CD8-positive, alpha-beta memory T cell (primary cell): ENCODE results near the gene ITM2A. TPM values are rescaled to one million over a fixed set of nuclear protein-coding genes. Genes with fewer than 3 reads are reported as not detected.

Experiments
- CTCF ChIA-PET: fragments of 350-600 bp; sonication (Branson Sonifier 250); formaldehyde crosslinking; loops from one replicate; lab custom pipeline; 2021; ENCODE audit warnings: antibody characterized with exemption; lab: Charles Lee
- POLR2A ChIA-PET: fragments of 350-600 bp; sonication (Branson Sonifier 250); formaldehyde crosslinking; loops from one replicate; lab custom pipeline; 2021; ENCODE audit warnings: antibody characterized with exemption; lab: Charles Lee
- DNase-seq, 5 donors: peaks; one replicate each; pipeline versions ENCODE4 v3.0.0 to v3.0.0-alpha.2; 2020 to 2022; ENCODE audit warnings: mixed read lengths in 1 of 5
- H3K27ac ChIP-seq: one replicate; pipeline ENCODE4 v1.7.0; 2013; ENCODE audit warnings: low read depth, mild to moderate bottlenecking, low read length, moderate library complexity
- H3K27me3 ChIP-seq: 2 replicates; pipeline ENCODE4 v1.7.0; 2013; ENCODE audit warnings: low read length, mild to moderate bottlenecking; ENCODE audit not compliant: insufficient read depth, poor library complexity, severe bottlenecking
- H3K36me3 ChIP-seq: 2 replicates; pipeline ENCODE4 v1.7.0; 2013; ENCODE audit warnings: mild to moderate bottlenecking, low read length, moderate library complexity; ENCODE audit not compliant: insufficient read depth
- H3K4me1 ChIP-seq: 2 replicates; pipeline ENCODE4 v1.7.0; 2013; ENCODE audit warnings: mild to moderate bottlenecking, low read length, moderate library complexity; ENCODE audit not compliant: insufficient read depth
- H3K4me3 ChIP-seq: 2 replicates; pipeline ENCODE4 v1.7.0; 2013; ENCODE audit warnings: mild to moderate bottlenecking, low read length
- H3K9me3 ChIP-seq: 2 replicates; pipeline ENCODE4 v1.7.0; 2013; ENCODE audit warnings: mild to moderate bottlenecking, low read length
- H3K27ac Mint-ChIP-seq, 8 donors: one replicate each; pipeline ENCODE4 v1.8.0; 2020 to 2021; ENCODE audit warnings: mixed read lengths in 8 of 8, mild to moderate bottlenecking in 6 of 8, inconsistent platforms in 3 of 8, moderate library complexity in 3 of 8
- H3K27me3 Mint-ChIP-seq, 2 donors: one replicate each; pipeline ENCODE4 v1.8.0; 2020 to 2021; ENCODE audit warnings: mixed read lengths in 2 of 2, mild to moderate bottlenecking in 1 of 2, moderate library complexity in 1 of 2
- H3K36me3 Mint-ChIP-seq, 3 donors: one replicate each; pipeline ENCODE4 v1.8.0; 2020 to 2021; ENCODE audit warnings: mixed read lengths in 3 of 3, inconsistent platforms in 1 of 3, mild to moderate bottlenecking in 1 of 3
- H3K4me1 Mint-ChIP-seq, 3 donors: one replicate each; pipeline ENCODE4 v1.8.0; 2020 to 2021; ENCODE audit warnings: mixed read lengths in 3 of 3, inconsistent platforms in 1 of 3, mild to moderate bottlenecking in 1 of 3
- H3K4me3 Mint-ChIP-seq, 7 donors: one replicate each; pipeline ENCODE4 v1.8.0; 2020 to 2021; ENCODE audit warnings: mixed read lengths in 7 of 7, mild to moderate bottlenecking in 6 of 7, moderate library complexity in 4 of 7, inconsistent platforms in 2 of 7
- H3K9me3 Mint-ChIP-seq, 5 donors: one replicate each; pipeline ENCODE4 v1.8.0; 2020 to 2022; ENCODE audit warnings: mixed read lengths in 5 of 5, mild to moderate bottlenecking in 3 of 5, moderate library complexity in 2 of 5, inconsistent platforms in 1 of 5
- polyA plus RNA-seq: library from polyadenylated mRNA; unstranded; fragments of 300-500 nt; fragmentation: Illumina TruSeq; gene quantifications from one replicate; pipeline ENCODE4 v1.2.3, GENCODE V29; 2021
- total RNA-seq, 2 experiments: library from RNA; stranded (reverse); gene quantifications; one replicate each; pipeline ENCODE4 v1.2.3, GENCODE V29; 2021

Gene ITM2A
- total and polyA plus RNA-seq, 3 experiments from 2014 or later = 106 to 571 (median 107) TPM

- Mint-ChIP-seq H3K27ac (peak overlapping the region in 6 of 8 donors; percentile 35 to 87 (median 73)), H3K4me3 (peak overlapping the region in 3 of 7 donors; percentile 16 to 32 (median 21)), H3K9me3 (peaks cover 0 to 5% (median 4%) of the 10 kb centered on the region in 5 donors), H3K27me3 (peaks cover 0 to 5% of the 10 kb centered on the region in 2 donors), H3K36me3 (peaks cover 0 to 5% (median 0%) of the 10 kb centered on the region in 3 donors), H3K4me1 (peaks cover 6 to 15% (median 9%) of the 10 kb centered on the region in 3 donors)
- Histone ChIP-seq H3K36me3 (no peaks in the 10 kb centered on the region), H3K27ac (no peak overlapping the region), H3K27me3 (no peaks in the 10 kb centered on the region), H3K9me3 (no peaks in the 10 kb centered on the region), H3K4me1 (no peaks in the 10 kb centered on the region), H3K4me3 (no peak overlapping the region)
- ChIA-PET CTCF (no interaction called here), POLR2A (no interaction called here)
- peak in 1 of 5 donors; percentile 20 for DNase-seq
Observed at GRCh38 chrX:79400623-79401022, 33.5 kb upstream of the ITM2A start.

- Histone ChIP-seq H3K27ac (no peak overlapping the region), H3K36me3 (no peaks in the 10 kb centered on the region), H3K27me3 (no peaks in the 10 kb centered on the region), H3K4me3 (no peak overlapping the region), H3K9me3 (no peaks in the 10 kb centered on the region), H3K4me1 (no peaks in the 10 kb centered on the region)
- peaks cover 0 to 2% (median 0%) of the 10 kb centered on the region in 5 donors for H3K9me3 Mint-ChIP-seq
- POLR2A ChIA-PET = no interaction called here
- no peak for DNase-seq
- peaks cover 0 to 1% of the 10 kb centered on the region in 2 donors for H3K27me3 Mint-ChIP-seq
- CTCF ChIA-PET = no interaction called here
- H3K4me3 Mint-ChIP-seq = no peak overlapping the region
- peaks cover 1 to 4% (median 3%) of the 10 kb centered on the region in 3 donors for H3K36me3 Mint-ChIP-seq
- no peak overlapping the region for H3K27ac Mint-ChIP-seq
- peaks cover 5 to 18% (median 9%) of the 10 kb centered on the region in 3 donors for H3K4me1 Mint-ChIP-seq
Observed at GRCh38 chrX:79375340-79375739, 8.2 kb upstream of the ITM2A start.

GRCh38 chrX:79371640-79372039 lies 4.5 kb upstream of the ITM2A start:
- DNase-seq = no peak
- CTCF ChIA-PET = no interaction called here
- Histone ChIP-seq H3K36me3 (no peaks in the 10 kb centered on the region), H3K27ac (no peak overlapping the region), H3K9me3 (no peaks in the 10 kb centered on the region), H3K27me3 (no peaks in the 10 kb centered on the region), H3K4me1 (peaks cover 7% of the 10 kb centered on the region), H3K4me3 (no peak overlapping the region)
- peaks cover 0 to 1% (median 0%) of the 10 kb centered on the region in 5 donors for H3K9me3 Mint-ChIP-seq
- H3K4me3 Mint-ChIP-seq = peak overlapping the region in 1 of 7 donors; percentile 37
- H3K4me1 Mint-ChIP-seq = peaks cover 13 to 36% (median 22%) of the 10 kb centered on the region in 3 donors
- no peak overlapping the region for H3K27ac Mint-ChIP-seq
- peaks cover 0 to 9% (median under 1%) of the 10 kb centered on the region in 3 donors for H3K36me3 Mint-ChIP-seq
- H3K27me3 Mint-ChIP-seq = peaks cover 0 to 9% of the 10 kb centered on the region in 2 donors
- POLR2A ChIA-PET = interaction anchor here (0.6 kb wide), 2 partner anchors 97 to 1010 kb away, joined by 3 to 5 read pairs; no protein-coding TSS in a partner anchor

DNA sequence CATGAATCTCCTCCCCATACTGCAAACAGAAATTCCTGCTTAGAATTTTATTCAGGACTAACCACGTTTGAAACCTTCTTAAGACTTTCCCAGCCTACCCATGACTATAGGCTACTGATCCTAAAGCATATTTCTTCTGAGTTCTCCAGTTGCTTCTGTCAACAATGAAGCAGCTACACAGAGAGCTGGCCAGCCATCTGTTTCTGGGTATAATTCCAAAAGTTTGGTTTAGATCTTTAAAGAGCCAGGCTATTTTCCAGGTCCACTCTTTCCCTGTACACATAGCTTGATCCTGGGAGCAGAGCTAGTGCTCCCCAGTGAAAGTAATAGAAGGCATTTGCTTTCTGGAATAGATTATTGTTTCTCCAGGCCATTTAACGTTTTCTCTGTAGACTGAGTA lies 4.0 kb upstream of the ITM2A start:
- ChIA-PET CTCF (no interaction called here), POLR2A (interaction anchor here (0.6 kb wide), 1 partner anchor 1009 kb away, joined by 3 read pairs; no protein-coding TSS in a partner anchor)
- no peak for DNase-seq
- Mint-ChIP-seq H3K27me3 (peaks cover 0 to 13% of the 10 kb centered on the region in 2 donors), H3K36me3 (peaks cover 0 to 12% (median 0%) of the 10 kb centered on the region in 3 donors), H3K4me1 (peaks cover 13 to 36% (median 22%) of the 10 kb centered on the region in 3 donors), H3K27ac (no peak overlapping the region), H3K9me3 (peaks cover 0 to 2% (median 0%) of the 10 kb centered on the region in 5 donors), H3K4me3 (no peak overlapping the region)
- Histone ChIP-seq H3K9me3 (no peaks in the 10 kb centered on the region), H3K27ac (no peak overlapping the region), H3K4me3 (no peak overlapping the region), H3K4me1 (peaks cover 7% of the 10 kb centered on the region), H3K36me3 (no peaks in the 10 kb centered on the region), H3K27me3 (no peaks in the 10 kb centered on the region)

DNA sequence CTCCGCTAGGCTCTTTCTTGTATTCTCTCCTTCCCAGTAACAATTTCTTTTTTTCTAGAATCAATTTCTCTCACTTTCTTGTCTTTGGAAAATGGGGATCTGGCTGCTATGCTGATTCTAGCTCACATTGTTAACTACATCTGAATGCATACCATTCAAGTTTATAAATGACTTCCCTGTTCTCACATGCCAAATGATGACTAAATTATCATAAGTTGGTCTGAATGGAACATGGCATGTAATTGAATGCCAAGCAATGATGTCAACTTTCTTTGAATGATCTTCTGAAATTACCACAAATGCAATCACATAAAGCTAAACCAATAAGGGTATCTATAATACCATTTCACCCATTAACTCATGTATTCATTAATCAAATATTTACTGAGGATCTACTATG lies 2.7 kb upstream of the ITM2A start:
- CTCF ChIA-PET = no interaction called here

DNA sequence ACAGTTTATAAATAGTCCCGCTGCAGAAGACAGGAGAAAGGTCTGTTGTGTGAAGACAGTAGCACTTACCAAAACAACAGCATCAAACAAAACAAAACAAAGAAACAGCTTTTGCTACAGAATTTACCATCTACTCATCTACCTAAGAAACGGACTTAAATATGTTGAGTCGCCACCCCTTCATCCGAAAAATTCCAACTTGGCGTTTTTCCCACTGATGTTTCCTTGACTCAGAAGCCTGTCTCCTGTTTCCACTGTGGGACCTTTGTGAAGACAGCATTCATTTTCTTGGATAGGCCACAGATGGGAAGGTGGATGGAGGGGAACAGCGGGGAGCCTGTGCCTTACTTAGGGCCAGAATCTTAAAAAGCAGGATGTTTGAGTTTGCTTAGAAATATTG lies 1.3 kb upstream of the ITM2A start:
- H3K36me3 Mint-ChIP-seq = peaks cover 0 to 18% (median 0%) of the 10 kb centered on the region in 3 donors
- H3K27me3 ChIP-seq = no peaks in the 10 kb centered on the region
- H3K27me3 Mint-ChIP-seq = peaks cover 0 to 13% of the 10 kb centered on the region in 2 donors
- peaks cover 7% of the 10 kb centered on the region for H3K4me1 ChIP-seq
- peak overlapping the region in 5 of 8 donors; percentile 8 to 99 (median 96) for H3K27ac Mint-ChIP-seq
- peak overlapping the region in 5 of 7 donors; percentile 36 to 99 (median 99) for H3K4me3 Mint-ChIP-seq
- H3K27ac ChIP-seq = no peak overlapping the region
- DNase-seq = no peak
- no peak overlapping the region for H3K4me3 ChIP-seq
- H3K36me3 ChIP-seq = no peaks in the 10 kb centered on the region
- peaks cover 16 to 40% (median 27%) of the 10 kb centered on the region in 3 donors for H3K4me1 Mint-ChIP-seq
- CTCF ChIA-PET = no interaction called here
- no peaks in the 10 kb centered on the region for H3K9me3 ChIP-seq
- POLR2A ChIA-PET = interaction anchor here (0.7 kb wide), 1 partner anchor 43 kb away, joined by 5 read pairs; no protein-coding TSS in a partner anchor
- peaks cover 0 to 2% (median 0%) of the 10 kb centered on the region in 5 donors for H3K9me3 Mint-ChIP-seq

More for the DNA sequence above, 2.7 kb upstream of the ITM2A start:
- H3K4me1 ChIP-seq = peaks cover 7% of the 10 kb centered on the region
- H3K27ac ChIP-seq = no peak overlapping the region
- H3K27me3 ChIP-seq = no peaks in the 10 kb centered on the region
- no peak overlapping the region for H3K4me3 ChIP-seq
- H3K9me3 Mint-ChIP-seq = peaks cover 0 to 2% (median 0%) of the 10 kb centered on the region in 5 donors
- DNase-seq = no peak
- H3K4me1 Mint-ChIP-seq = peaks cover 13 to 36% (median 22%) of the 10 kb centered on the region in 3 donors
- peaks cover 0 to 13% of the 10 kb centered on the region in 2 donors for H3K27me3 Mint-ChIP-seq
- POLR2A ChIA-PET = no interaction called here
- H3K4me3 Mint-ChIP-seq = peak overlapping the region in 1 of 7 donors; percentile 40
- no peaks in the 10 kb centered on the region for H3K36me3 ChIP-seq
- H3K27ac Mint-ChIP-seq = no peak overlapping the region
- no peaks in the 10 kb centered on the region for H3K9me3 ChIP-seq
- peaks cover 0 to 18% (median 0%) of the 10 kb centered on the region in 3 donors for H3K36me3 Mint-ChIP-seq

GRCh38 chrX:79367907-79368306 lies 773 bp upstream of the ITM2A start:
- Mint-ChIP-seq H3K4me3 (peak overlapping the region; percentile 96 to 99 (median 99)), H3K27me3 (peaks cover 0 to 12% of the 10 kb centered on the region in 2 donors), H3K4me1 (peaks cover 15 to 41% (median 30%) of the 10 kb centered on the region in 3 donors), H3K27ac (peak overlapping the region; percentile 95 to 99 (median 98)), H3K9me3 (peaks cover 0 to 2% (median 0%) of the 10 kb centered on the region in 5 donors), H3K36me3 (peaks cover 0 to 20% (median 1%) of the 10 kb centered on the region in 3 donors)
- POLR2A ChIA-PET = interaction anchor here (0.6 to 0.7 kb wide), 2 partner anchors 43 to 479 kb away, joined by 3 to 5 read pairs; no protein-coding TSS in a partner anchor
- peak overlapping the region; percentile 75 for H3K27ac ChIP-seq
- peaks cover 7% of the 10 kb centered on the region for H3K4me1 ChIP-seq
- CTCF ChIA-PET = no interaction called here
- H3K36me3 ChIP-seq = no peaks in the 10 kb centered on the region
- peak in 1 of 5 donors; percentile 11 for DNase-seq
- no peaks in the 10 kb centered on the region for H3K27me3 ChIP-seq
- no peaks in the 10 kb centered on the region for H3K9me3 ChIP-seq
- H3K4me3 ChIP-seq = peak overlapping the region; percentile 90

DNA sequence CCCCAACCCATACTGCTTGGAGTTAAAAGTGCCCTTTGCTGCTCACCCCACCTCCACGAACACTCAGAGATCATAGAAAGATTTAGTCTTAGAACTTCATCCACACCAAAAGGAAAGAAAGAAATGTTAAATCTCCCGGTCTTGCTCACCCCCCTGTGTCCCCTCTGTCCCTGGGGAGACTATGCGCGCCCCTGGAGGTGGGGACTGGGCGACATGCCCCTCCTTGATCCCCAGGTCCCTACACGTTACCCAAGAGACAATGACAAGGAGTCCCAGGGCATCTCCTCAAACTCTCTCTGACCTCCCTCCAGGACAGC lies 620 bp downstream of the ITM2A start:
- peak overlapping the region; percentile 75 for H3K27ac ChIP-seq
- peaks cover 0 to 2% (median 0%) of the 10 kb centered on the region in 5 donors for H3K9me3 Mint-ChIP-seq
- ChIA-PET CTCF (interaction anchor here (1.7 kb wide), 1 partner anchor 46 kb away, joined by 5 read pairs; no protein-coding TSS in a partner anchor), POLR2A (interaction anchor here (0.6 to 0.9 kb wide), 2 partner anchors 93 to 1441 kb away, joined by 3 read pairs; no protein-coding TSS in a partner anchor)
- peak in 1 of 5 donors; percentile 0 for DNase-seq
- peak overlapping the region; percentile 95 to 99 (median 98) for H3K27ac Mint-ChIP-seq
- H3K9me3 ChIP-seq = no peaks in the 10 kb centered on the region
- H3K4me3 ChIP-seq = peak overlapping the region; percentile 90
- peaks cover 0 to 33% (median 5%) of the 10 kb centered on the region in 3 donors for H3K36me3 Mint-ChIP-seq
- H3K4me1 Mint-ChIP-seq = peaks cover 22 to 41% (median 35%) of the 10 kb centered on the region in 3 donors
- H3K4me3 Mint-ChIP-seq = peak overlapping the region; percentile 96 to 99 (median 99)
- peaks cover 7% of the 10 kb centered on the region for H3K4me1 ChIP-seq
- no peaks in the 10 kb centered on the region for H3K36me3 ChIP-seq
- no peaks in the 10 kb centered on the region for H3K27me3 ChIP-seq
- H3K27me3 Mint-ChIP-seq = peaks cover 0 to 13% of the 10 kb centered on the region in 2 donors
